ENCODE data around the gene SERTAD3. TPM values are rescaled to one million over a fixed set of nuclear protein-coding genes. Genes with fewer than 3 reads are reported as not detected.

SERTAD3 gene
- polyA plus RNA-seq, 1 of the 3 experiments (the other 2 are of a cell fraction) = 11.3 TPM

- H3K4me1 ChIP-seq (ENCODE audit: control insufficient read depth in 1 of 2, insufficient read depth in 2 of 2, low read depth in 1 of 2, low read length in 1 of 2) = peaks cover 5 to 6% of the 10 kb centered on the region in 2 experiments; a peak in 3 of 4 replicates
- no peak overlapping the region for H3K4me3 ChIP-seq (ENCODE audit: low read depth in 2 of 2, low read length in 1 of 2)
- H3K27me3 ChIP-seq (ENCODE audit: insufficient read depth) = no peaks in the 10 kb centered on the region
- H3K4me2 ChIP-seq = no peak overlapping the region
- whole genome bisulfite sequencing (ENCODE audit: low lambda C conversion rate) = 88% methylated on average over 4 of the region's 4 CpGs
- CTCF ChIA-PET = interaction anchor here (0.6 to 1.4 kb wide), 3 partner anchors 27 to 278 kb away, joined by 3 to 4 read pairs (median 3); no protein-coding TSS in a partner anchor
- H3K9me2 ChIP-seq = no peaks in the 10 kb centered on the region
- no peak overlapping the region for H3K9ac ChIP-seq
- peaks cover 12% of the 10 kb centered on the region for H3K79me2 ChIP-seq (ENCODE audit: insufficient read depth)
- POLR2A ChIA-PET = no interaction called here
- peaks cover 4 to 7% of the 10 kb centered on the region in 2 experiments for H3K36me3 ChIP-seq (replicated peaks in 1 of 2; ENCODE audit: control insufficient read depth in 1 of 2, insufficient read depth in 2 of 2, low read length in 1 of 2)
- H3K9me3 ChIP-seq = no peaks in the 10 kb centered on the region
- no peak overlapping the region for H2AFZ ChIP-seq (ENCODE audit: low read depth)
- no peak for DNase-seq
- TF ChIP-seq USF2 (IDR thresholded peaks at IDR 0.05; ENCODE audit: borderline replicate concordance, low read depth, low read length) (no peak), JUND (IDR thresholded peaks at IDR 0.05) (no peak), MXI1 (IDR thresholded peaks at IDR 0.05; ENCODE audit: low read depth, low read length) (no peak), CHD2 (IDR thresholded peaks at IDR 0.05; ENCODE audit: low read length, partially characterized antibody) (no peak), NFIC (IDR thresholded peaks at IDR 0.05; ENCODE audit: borderline replicate concordance) (no peak), EZH2phosphoT487 (IDR thresholded peaks at IDR 0.05; ENCODE audit: borderline replicate concordance, low read depth) (no peak), TAF1 (IDR thresholded peaks at IDR 0.05; ENCODE audit: borderline replicate concordance, low read depth, low read length) (no peak), GABPA (IDR thresholded peaks at IDR 0.05; ENCODE audit: low read depth) (no peak), USF1 (IDR thresholded peaks at IDR 0.05; ENCODE audit: borderline replicate concordance, low read depth) (no peak), RAD21 (IDR thresholded peaks at IDR 0.05; ENCODE audit: low read length) (no peak), MEF2A (IDR thresholded peaks at IDR 0.05; ENCODE audit: borderline replicate concordance, low read depth) (no peak)
- H4K20me1 ChIP-seq (ENCODE audit: insufficient read depth) = no peaks in the 10 kb centered on the region
- H3F3A ChIP-seq (replicated peaks; ENCODE audit: insufficient read depth) = peaks cover 26% of the 10 kb centered on the region
- H3K27ac ChIP-seq (ENCODE audit: low read depth in 2 of 2, low read length in 1 of 2) = no peak overlapping the region
Measured at GRCh38 chr19:40417643-40417981, 26.5 kb downstream of the SERTAD3 start.

GRCh38 chr19:40416918-40417642, 27.1 kb downstream of the SERTAD3 start:
- Histone ChIP-seq H3K4me1 (ENCODE audit: control insufficient read depth in 1 of 2, insufficient read depth in 2 of 2, low read depth in 1 of 2, low read length in 1 of 2) (peaks cover 2 to 6% of the 10 kb centered on the region in 2 experiments; a peak in 3 of 4 replicates), H3K36me3 (replicated peaks in 1 of 2; ENCODE audit: control insufficient read depth in 1 of 2, insufficient read depth in 2 of 2, low read length in 1 of 2) (peaks cover 0 to 2% of the 10 kb centered on the region in 2 experiments), H2AFZ (ENCODE audit: low read depth) (no peak overlapping the region), H3K9ac (no peak overlapping the region), H4K20me1 (ENCODE audit: insufficient read depth) (no peaks in the 10 kb centered on the region), H3F3A (replicated peaks; ENCODE audit: insufficient read depth) (peaks cover 22% of the 10 kb centered on the region), H3K4me3 (ENCODE audit: low read depth in 2 of 2, low read length in 1 of 2) (no peak overlapping the region), H3K9me3 (no peaks in the 10 kb centered on the region), H3K4me2 (no peak overlapping the region), H3K9me2 (no peaks in the 10 kb centered on the region), H3K27me3 (ENCODE audit: insufficient read depth) (no peaks in the 10 kb centered on the region), H3K79me2 (ENCODE audit: insufficient read depth) (peaks cover 7% of the 10 kb centered on the region), H3K27ac (ENCODE audit: low read depth in 2 of 2, low read length in 1 of 2) (no peak overlapping the region)
- no peak for TF ChIP-seq TCF12 (IDR thresholded peaks at IDR 0.05)
- no peak for TF ChIP-seq TAF1 (IDR thresholded peaks at IDR 0.05; ENCODE audit: borderline replicate concordance, low read depth, low read length)
- TF ChIP-seq GATA2 (CRISPR knock-in tag; IDR thresholded peaks at IDR 0.05) = no peak
- TF ChIP-seq EZH2phosphoT487 (IDR thresholded peaks at IDR 0.05; ENCODE audit: borderline replicate concordance, low read depth) = no peak
- no peak for TF ChIP-seq MEF2A (IDR thresholded peaks at IDR 0.05; ENCODE audit: borderline replicate concordance, low read depth)
- TF ChIP-seq NRF1 (IDR thresholded peaks at IDR 0.05; ENCODE audit: low read depth, low read length) = no peak
- TF ChIP-seq ELF1 (IDR thresholded peaks at IDR 0.05) = no peak
- TF ChIP-seq GABPA (IDR thresholded peaks at IDR 0.05; ENCODE audit: low read depth) = no peak
- no peak for TF ChIP-seq EP300 (IDR thresholded peaks at IDR 0.05; ENCODE audit: borderline replicate concordance in 1 of 2, low read depth in 1 of 2, low read length in 1 of 2)
- no peak for TF ChIP-seq FOXJ3 (CRISPR knock-in tag; IDR thresholded peaks at IDR 0.05)
- no peak for TF ChIP-seq RFX5 (IDR thresholded peaks at IDR 0.05; ENCODE audit: low read length)
- TF ChIP-seq POLR2AphosphoS5 (IDR thresholded peaks at IDR 0.05; ENCODE audit: low read depth, low read length) = no peak
- no peak for TF ChIP-seq FOSL2 (IDR thresholded peaks at IDR 0.05; ENCODE audit: borderline replicate concordance, low read depth)
- CTCF ChIA-PET = interaction anchor here (0.6 to 1.2 kb wide), 3 partner anchors 14 to 278 kb away, joined by 3 read pairs; no protein-coding TSS in a partner anchor
- POLR2A ChIA-PET = no interaction called here
- no peak for DNase-seq
- WGBS (ENCODE audit: low lambda C conversion rate) = 75% methylated on average over 14 of the region's 16 CpGs

All from SK-N-SH (cell line).